ENCODE results near the gene RMND5B.
"Not testable (repeated sequence)": the region's sequence is repeated elsewhere in the genome, so short reads cannot be mapped to it uniquely, and the experiment has no call there.

The RMND5B gene

GRCh38 chr5:178177569-178177968, 46.8 kb downstream of the RMND5B start:
- DNase-seq, result no peak

GRCh38 chr5:178180141-178180863, 49.5 kb downstream of the RMND5B start:
- no peak for DNase-seq

- DNase-seq, result no peak
Measured at GRCh38 chr5:178182158-178182876, 51.5 kb downstream of the RMND5B start.

GRCh38 chr5:178186427-178186826, 55.6 kb downstream of the RMND5B start:
- no peak for DNase-seq

GRCh38 chr5:178187014-178187413, 56.2 kb downstream of the RMND5B start, which contains the start of gene GMCL2:
GMCL2 (minus strand) TSS chr5:178187371; CDS start chr5:178187299, 72 bp downstream.
- no peak for DNase-seq

GRCh38 chr5:178189433-178189832, 58.6 kb downstream of the RMND5B start:
- no peak for DNase-seq

GRCh38 chr5:178191661-178192060, 60.8 kb downstream of the RMND5B start:
- DNase-seq, result no peak

- DNase-seq, result no peak
Measured at GRCh38 chr5:178192244-178192643, 61.4 kb downstream of the RMND5B start.

- no peak for DNase-seq
Measured at GRCh38 chr5:178192787-178193186, 62.0 kb downstream of the RMND5B start.

- no peak for DNase-seq
Measured at GRCh38 chr5:178193251-178193809, 62.5 kb downstream of the RMND5B start.

GRCh38 chr5:178194026-178194425, 63.2 kb downstream of the RMND5B start:
- DNase-seq, result no peak

- no peak for DNase-seq
Measured at GRCh38 chr5:178196281-178196812, 65.5 kb downstream of the RMND5B start.

GRCh38 chr5:178196986-178197385, 66.2 kb downstream of the RMND5B start:
- DNase-seq, result no peak

- not testable (repeated sequence) for DNase-seq
Measured at GRCh38 chr5:178198151-178198550, 67.3 kb downstream of the RMND5B start.

GRCh38 chr5:178198706-178199105, 67.9 kb downstream of the RMND5B start:
- no peak for DNase-seq

- no peak for DNase-seq
Measured at GRCh38 chr5:178199581-178200434, 69.0 kb downstream of the RMND5B start.
